Measurements from ENCODE around the gene LBR.

LBR gene

DNA sequence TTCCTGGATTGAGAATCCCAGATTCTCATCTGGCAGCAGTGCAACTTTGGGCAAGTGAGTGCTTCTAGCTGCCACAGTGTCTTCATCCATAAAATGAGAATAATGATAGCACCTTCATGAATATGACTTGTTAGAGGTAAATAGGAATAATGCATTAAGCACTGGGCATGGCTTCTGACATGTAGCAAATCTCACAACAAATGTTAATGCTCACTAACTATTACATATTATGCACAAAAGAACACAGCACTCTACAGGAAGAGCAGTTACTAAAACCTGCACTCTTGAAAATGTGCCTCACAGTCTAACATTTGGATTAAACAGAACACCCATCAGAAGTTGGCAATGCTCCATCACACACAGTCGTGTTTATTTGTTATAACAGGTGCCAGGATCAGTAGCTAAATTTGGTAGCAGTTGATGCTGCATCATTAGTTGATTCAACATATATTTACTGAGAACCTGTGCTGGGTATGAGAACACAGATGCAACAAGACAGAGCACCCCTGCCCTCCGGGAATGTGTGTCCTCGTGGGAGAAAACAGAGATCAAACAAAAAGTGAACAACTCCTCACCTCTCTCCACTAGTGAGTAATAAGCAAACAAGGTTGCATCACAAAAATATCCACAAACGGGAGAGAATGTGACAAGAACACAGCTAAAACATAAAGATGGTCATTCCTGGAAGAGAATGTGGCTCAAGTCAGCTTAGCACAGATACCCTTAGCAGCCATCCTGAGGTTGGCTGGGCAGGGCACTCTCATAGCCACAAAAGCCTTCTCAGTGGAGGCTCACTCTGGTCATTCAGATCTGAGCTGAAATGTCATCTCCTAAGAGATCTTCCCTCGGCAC lies 26.2 kb upstream of the LBR start:
- Histone ChIP-seq H3K27ac (ENCODE audit: low read depth, low read length) (no peak overlapping the region), H3K9me3 (ENCODE audit: control insufficient read depth in 5 of 5, low read length in 5 of 5) (no peaks in the 10 kb centered on the region)

DNA sequence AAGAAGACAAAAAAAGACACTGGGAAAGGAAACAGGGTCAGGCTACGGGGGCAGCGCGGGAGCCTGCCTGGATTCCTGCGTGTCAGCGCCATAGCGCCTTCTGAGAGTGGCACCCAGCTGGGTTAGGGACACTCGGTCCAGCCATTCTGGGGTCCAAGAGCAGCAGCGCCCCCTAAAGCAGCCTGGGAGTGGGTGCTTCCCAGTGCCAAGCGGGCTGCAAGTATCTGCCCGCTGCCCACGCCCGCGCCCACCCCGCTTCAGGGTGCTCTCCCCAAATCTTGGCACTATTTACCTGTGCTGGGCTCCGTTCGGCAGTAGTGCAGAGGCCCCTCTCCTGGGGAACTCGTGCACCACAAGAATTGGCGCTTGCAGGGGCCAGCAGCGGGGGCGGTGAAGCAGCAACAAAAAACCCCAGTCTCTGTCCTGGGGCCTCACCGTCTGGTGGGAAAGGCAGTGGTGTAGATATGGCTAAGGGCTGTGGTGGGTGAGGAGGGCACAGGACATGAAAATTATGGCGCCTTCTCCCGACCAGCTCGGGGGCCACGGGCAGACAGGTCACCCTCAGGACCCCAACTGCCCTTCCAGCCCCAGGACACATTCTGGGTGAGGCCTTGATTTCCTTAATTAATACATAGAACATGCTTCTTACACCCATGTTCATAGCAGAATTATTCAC lies 24.1 kb upstream of the LBR start:
- Histone ChIP-seq H3K27ac (ENCODE audit: low read depth, low read length) (no peak overlapping the region), H3K9me3 (ENCODE audit: control insufficient read depth in 5 of 5, low read length in 5 of 5) (no peaks in the 10 kb centered on the region), H3K4me3 (ENCODE audit: low read depth in 1 of 5, low read length in 5 of 5) (no peak overlapping the region), H3K9ac (ENCODE audit: low read length in 5 of 5) (no peak overlapping the region), H3K36me3 (ENCODE audit: control insufficient read depth in 5 of 5, insufficient read depth in 5 of 5, low read length in 5 of 5) (no peaks in the 10 kb centered on the region), H3K27me3 (ENCODE audit: control insufficient read depth in 5 of 5, insufficient read depth in 4 of 5, low read length in 5 of 5) (peaks cover 0 to 6% (median 0%) of the 10 kb centered on the region in 5 donors), H3K4me1 (ENCODE audit: control insufficient read depth in 5 of 5, insufficient read depth in 5 of 5, low read length in 5 of 5) (peaks cover 7 to 33% (median 22%) of the 10 kb centered on the region in 5 donors)

More for the DNA sequence above, 26.2 kb upstream of the LBR start:
- peaks cover 0 to 19% (median 5%) of the 10 kb centered on the region in 5 donors for H3K4me1 ChIP-seq (ENCODE audit: control insufficient read depth in 5 of 5, insufficient read depth in 5 of 5, low read length in 5 of 5)
- H3K4me3 ChIP-seq (ENCODE audit: low read depth in 1 of 5, low read length in 5 of 5), result no peak overlapping the region
- H3K27me3 ChIP-seq (ENCODE audit: control insufficient read depth in 5 of 5, insufficient read depth in 4 of 5, low read length in 5 of 5), result peaks cover 0 to 2% (median 0%) of the 10 kb centered on the region in 5 donors
- H3K36me3 ChIP-seq (ENCODE audit: control insufficient read depth in 5 of 5, insufficient read depth in 5 of 5, low read length in 5 of 5), result no peaks in the 10 kb centered on the region
- no peak overlapping the region for H3K9ac ChIP-seq (ENCODE audit: low read length in 5 of 5)

DNA sequence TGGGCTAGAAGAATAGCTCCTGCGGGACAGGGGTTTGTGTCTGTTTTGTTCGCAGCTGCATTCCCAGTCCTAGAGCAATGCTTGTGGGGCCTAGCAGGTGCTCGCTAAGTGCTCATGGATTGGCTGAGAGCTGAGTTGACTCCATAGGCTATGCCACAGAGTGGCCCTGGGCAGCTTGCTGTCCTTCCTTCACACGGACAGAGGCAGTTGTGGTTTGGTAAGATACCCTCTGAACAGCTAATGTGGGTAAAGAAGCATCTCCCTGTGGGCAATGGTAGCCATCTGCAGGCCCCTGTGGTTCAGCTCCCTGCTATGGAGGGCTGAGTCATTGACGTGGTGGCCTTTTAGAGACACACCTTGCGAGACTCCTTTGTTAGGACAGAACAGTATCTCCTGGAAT lies 23.5 kb upstream of the LBR start:
- no peak overlapping the region for H3K4me3 ChIP-seq (ENCODE audit: low read depth in 1 of 5, low read length in 5 of 5)
- H3K27me3 ChIP-seq (ENCODE audit: control insufficient read depth in 5 of 5, insufficient read depth in 4 of 5, low read length in 5 of 5), result peaks cover 0 to 6% (median 0%) of the 10 kb centered on the region in 5 donors
- H3K36me3 ChIP-seq (ENCODE audit: control insufficient read depth in 5 of 5, insufficient read depth in 5 of 5, low read length in 5 of 5), result no peaks in the 10 kb centered on the region
- H3K9me3 ChIP-seq (ENCODE audit: control insufficient read depth in 5 of 5, low read length in 5 of 5), result no peaks in the 10 kb centered on the region
- no peak overlapping the region for H3K9ac ChIP-seq (ENCODE audit: low read length in 5 of 5)
- peaks cover 7 to 39% (median 23%) of the 10 kb centered on the region in 5 donors for H3K4me1 ChIP-seq (ENCODE audit: control insufficient read depth in 5 of 5, insufficient read depth in 5 of 5, low read length in 5 of 5)
- no peak overlapping the region for H3K27ac ChIP-seq (ENCODE audit: low read depth, low read length)

DNA sequence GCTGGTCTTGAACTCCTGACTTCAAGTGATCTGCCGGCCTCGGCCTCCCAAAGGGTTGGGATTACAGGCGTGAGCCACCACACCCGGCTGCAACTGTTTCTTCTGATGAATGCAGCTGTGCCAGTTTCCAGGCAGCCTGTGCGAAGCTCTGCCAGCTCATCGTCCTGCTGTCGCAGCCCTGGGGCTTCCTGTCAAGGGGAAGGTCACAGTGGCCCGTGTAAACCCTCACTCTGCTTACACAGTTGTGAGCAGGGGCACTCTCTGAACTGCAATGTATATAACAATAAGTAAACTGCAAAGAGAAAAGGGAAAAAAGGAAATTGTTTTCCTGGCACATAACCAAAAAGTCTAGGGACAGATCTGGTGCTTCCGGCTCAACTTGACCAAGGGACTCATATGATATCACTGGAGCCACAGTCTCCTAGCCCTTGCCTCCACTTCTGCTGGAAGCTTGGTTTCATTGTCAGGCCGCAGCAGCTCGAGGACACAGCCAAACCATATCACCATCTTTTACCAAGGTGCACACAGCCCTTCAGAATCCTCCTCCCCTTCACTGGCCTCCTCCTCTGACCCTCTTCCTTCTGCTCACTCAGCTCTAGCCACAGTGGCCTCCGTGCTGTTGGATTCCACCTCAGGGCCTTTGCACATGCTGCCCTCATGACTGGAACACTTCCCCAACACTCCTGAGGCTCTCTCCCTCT lies 22.8 kb upstream of the LBR start:
- no peaks in the 10 kb centered on the region for H3K36me3 ChIP-seq (ENCODE audit: control insufficient read depth in 5 of 5, insufficient read depth in 5 of 5, low read length in 5 of 5)
- peak overlapping the region; percentile 46 for H3K27ac ChIP-seq (ENCODE audit: low read depth, low read length)
- peaks cover 0 to 6% (median 0%) of the 10 kb centered on the region in 5 donors for H3K27me3 ChIP-seq (ENCODE audit: control insufficient read depth in 5 of 5, insufficient read depth in 4 of 5, low read length in 5 of 5)
- no peak overlapping the region for H3K4me3 ChIP-seq (ENCODE audit: low read depth in 1 of 5, low read length in 5 of 5)
- peaks cover 11 to 46% (median 30%) of the 10 kb centered on the region in 5 donors for H3K4me1 ChIP-seq (ENCODE audit: control insufficient read depth in 5 of 5, insufficient read depth in 5 of 5, low read length in 5 of 5)
- no peaks in the 10 kb centered on the region for H3K9me3 ChIP-seq (ENCODE audit: control insufficient read depth in 5 of 5, low read length in 5 of 5)
- no peak overlapping the region for H3K9ac ChIP-seq (ENCODE audit: low read length in 5 of 5)

DNA sequence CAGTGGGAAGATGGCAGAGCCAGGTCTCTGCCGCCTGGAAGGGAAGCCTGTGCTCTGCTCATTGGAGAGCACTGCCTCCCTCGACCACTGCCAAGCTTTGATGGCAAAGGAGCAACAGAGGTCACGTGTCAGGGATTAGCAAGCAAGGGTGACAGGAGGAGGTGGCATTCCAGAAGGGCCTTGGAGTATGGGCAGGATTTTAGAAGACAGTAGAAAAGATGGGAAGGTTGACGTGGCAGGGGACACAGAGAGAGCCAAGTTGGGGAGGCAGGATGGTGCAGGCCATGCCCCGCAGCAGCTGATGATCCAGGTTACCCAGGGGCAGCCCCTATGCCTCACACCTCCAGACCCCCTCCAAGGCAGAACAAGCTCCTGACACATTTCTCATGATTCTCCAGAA lies 21.9 kb upstream of the LBR start:
- Histone ChIP-seq H3K9ac (ENCODE audit: low read length in 5 of 5) (no peak overlapping the region), H3K36me3 (ENCODE audit: control insufficient read depth in 5 of 5, insufficient read depth in 5 of 5, low read length in 5 of 5) (no peaks in the 10 kb centered on the region), H3K4me3 (ENCODE audit: low read depth in 1 of 5, low read length in 5 of 5) (no peak overlapping the region), H3K4me1 (ENCODE audit: control insufficient read depth in 5 of 5, insufficient read depth in 5 of 5, low read length in 5 of 5) (peaks cover 15 to 55% (median 39%) of the 10 kb centered on the region in 5 donors), H3K27ac (ENCODE audit: low read depth, low read length) (no peak overlapping the region), H3K27me3 (ENCODE audit: control insufficient read depth in 5 of 5, insufficient read depth in 4 of 5, low read length in 5 of 5) (peaks cover 0 to 6% (median 0%) of the 10 kb centered on the region in 5 donors), H3K9me3 (ENCODE audit: control insufficient read depth in 5 of 5, low read length in 5 of 5) (no peaks in the 10 kb centered on the region)

DNA sequence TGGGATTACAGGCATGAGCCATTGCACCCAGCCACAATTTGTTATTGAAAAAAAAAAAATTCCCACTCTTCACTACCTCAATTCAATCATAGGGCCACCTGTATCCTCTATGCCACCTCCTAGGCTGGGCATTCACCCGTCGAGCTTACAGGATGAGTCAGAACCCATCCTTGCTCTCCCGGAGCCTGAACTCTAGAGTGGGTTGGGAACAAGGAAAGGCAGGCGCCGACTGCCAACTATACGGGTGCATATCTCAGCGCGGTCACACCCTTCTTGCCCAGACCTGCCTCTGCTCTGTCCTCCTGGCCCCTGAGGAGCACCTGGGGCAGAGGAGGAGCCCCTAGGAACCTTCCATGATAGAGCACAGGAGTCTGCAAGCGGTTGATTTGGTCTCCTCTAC lies 21.4 kb upstream of the LBR start:
- Histone ChIP-seq H3K9me3 (ENCODE audit: control insufficient read depth in 5 of 5, low read length in 5 of 5) (no peaks in the 10 kb centered on the region), H3K36me3 (ENCODE audit: control insufficient read depth in 5 of 5, insufficient read depth in 5 of 5, low read length in 5 of 5) (no peaks in the 10 kb centered on the region), H3K27ac (ENCODE audit: low read depth, low read length) (no peak overlapping the region), H3K4me3 (ENCODE audit: low read depth in 1 of 5, low read length in 5 of 5) (no peak overlapping the region), H3K4me1 (ENCODE audit: control insufficient read depth in 5 of 5, insufficient read depth in 5 of 5, low read length in 5 of 5) (peaks cover 17 to 59% (median 41%) of the 10 kb centered on the region in 5 donors), H3K9ac (ENCODE audit: low read length in 5 of 5) (no peak overlapping the region), H3K27me3 (ENCODE audit: control insufficient read depth in 5 of 5, insufficient read depth in 4 of 5, low read length in 5 of 5) (peaks cover 0 to 6% (median 0%) of the 10 kb centered on the region in 5 donors)

DNA sequence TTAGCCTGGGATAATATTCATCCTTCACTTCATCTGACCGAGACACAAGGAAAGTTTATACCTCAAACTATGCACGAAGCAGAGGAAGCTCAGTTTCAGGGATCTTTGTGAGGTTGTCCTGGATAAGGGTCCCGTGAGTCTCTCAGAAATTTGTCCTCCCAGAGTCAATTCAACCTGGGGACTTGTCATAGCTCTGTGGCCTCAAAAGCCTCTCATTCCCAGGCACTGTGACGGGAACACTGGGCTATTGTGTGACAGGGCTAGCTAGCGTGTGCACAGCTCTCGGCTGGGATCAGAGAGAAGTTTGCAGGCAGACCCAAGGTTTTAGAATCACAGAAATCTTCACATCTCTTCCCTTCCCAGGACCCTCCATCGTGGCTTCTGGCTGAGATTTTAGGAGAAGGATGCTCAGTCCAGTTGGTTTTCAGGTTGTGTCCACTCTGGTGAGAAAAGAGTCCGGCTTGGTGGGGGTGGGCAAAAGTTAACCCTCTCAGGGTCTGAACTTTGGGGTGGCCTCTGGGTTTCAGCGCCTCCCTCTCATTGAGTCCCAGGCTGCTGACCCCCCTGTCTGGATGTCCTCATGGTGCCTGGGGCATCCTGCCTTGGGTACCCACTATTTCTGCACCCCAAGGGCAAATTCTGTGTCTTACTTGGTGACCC lies 20.4 kb upstream of the LBR start:
- peaks cover 0 to 6% (median 0%) of the 10 kb centered on the region in 5 donors for H3K27me3 ChIP-seq (ENCODE audit: control insufficient read depth in 5 of 5, insufficient read depth in 4 of 5, low read length in 5 of 5)
- no peak overlapping the region for H3K27ac ChIP-seq (ENCODE audit: low read depth, low read length)
- H3K9ac ChIP-seq (ENCODE audit: low read length in 5 of 5), result peak overlapping the region in 2 of 5 donors; percentile 5 to 12
- no peaks in the 10 kb centered on the region for H3K9me3 ChIP-seq (ENCODE audit: control insufficient read depth in 5 of 5, low read length in 5 of 5)
- peak overlapping the region in 1 of 5 donors; percentile 0 for H3K4me3 ChIP-seq (ENCODE audit: low read depth in 1 of 5, low read length in 5 of 5)
- peaks cover 17 to 67% (median 48%) of the 10 kb centered on the region in 5 donors for H3K4me1 ChIP-seq (ENCODE audit: control insufficient read depth in 5 of 5, insufficient read depth in 5 of 5, low read length in 5 of 5)
- no peaks in the 10 kb centered on the region for H3K36me3 ChIP-seq (ENCODE audit: control insufficient read depth in 5 of 5, insufficient read depth in 5 of 5, low read length in 5 of 5)

DNA sequence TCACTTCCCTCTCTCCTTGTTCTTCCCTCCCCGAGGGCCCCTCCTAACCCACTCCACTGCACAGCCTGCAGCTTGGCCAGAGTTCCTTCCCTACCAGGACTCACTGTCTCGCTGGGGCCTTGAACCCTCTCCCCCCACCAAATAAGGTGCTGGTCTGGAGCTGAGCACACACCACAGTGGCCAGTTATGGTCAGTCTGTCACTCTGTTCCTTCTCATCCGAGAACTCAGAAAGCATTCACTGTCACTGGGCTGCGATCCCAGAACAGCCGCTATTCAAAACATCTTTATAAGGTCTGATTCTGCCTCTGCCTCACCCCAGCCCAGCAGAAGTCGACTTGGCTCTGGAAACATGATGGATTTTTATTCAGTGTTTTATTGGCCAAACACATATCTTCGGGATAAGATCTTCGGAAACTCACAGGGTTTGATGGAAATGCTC lies 19.8 kb upstream of the LBR start:
- Histone ChIP-seq H3K4me3 (ENCODE audit: low read depth in 1 of 5, low read length in 5 of 5) (peak overlapping the region in 2 of 5 donors; percentile 0 to 16), H3K27me3 (ENCODE audit: control insufficient read depth in 5 of 5, insufficient read depth in 4 of 5, low read length in 5 of 5) (peaks cover 0 to 6% (median 0%) of the 10 kb centered on the region in 5 donors), H3K9ac (ENCODE audit: low read length in 5 of 5) (peak overlapping the region in 2 of 5 donors; percentile 5 to 12), H3K36me3 (ENCODE audit: control insufficient read depth in 5 of 5, insufficient read depth in 5 of 5, low read length in 5 of 5) (no peaks in the 10 kb centered on the region), H3K27ac (ENCODE audit: low read depth, low read length) (no peak overlapping the region), H3K9me3 (ENCODE audit: control insufficient read depth in 5 of 5, low read length in 5 of 5) (no peaks in the 10 kb centered on the region), H3K4me1 (ENCODE audit: control insufficient read depth in 5 of 5, insufficient read depth in 5 of 5, low read length in 5 of 5) (peaks cover 18 to 72% (median 50%) of the 10 kb centered on the region in 5 donors)

DNA sequence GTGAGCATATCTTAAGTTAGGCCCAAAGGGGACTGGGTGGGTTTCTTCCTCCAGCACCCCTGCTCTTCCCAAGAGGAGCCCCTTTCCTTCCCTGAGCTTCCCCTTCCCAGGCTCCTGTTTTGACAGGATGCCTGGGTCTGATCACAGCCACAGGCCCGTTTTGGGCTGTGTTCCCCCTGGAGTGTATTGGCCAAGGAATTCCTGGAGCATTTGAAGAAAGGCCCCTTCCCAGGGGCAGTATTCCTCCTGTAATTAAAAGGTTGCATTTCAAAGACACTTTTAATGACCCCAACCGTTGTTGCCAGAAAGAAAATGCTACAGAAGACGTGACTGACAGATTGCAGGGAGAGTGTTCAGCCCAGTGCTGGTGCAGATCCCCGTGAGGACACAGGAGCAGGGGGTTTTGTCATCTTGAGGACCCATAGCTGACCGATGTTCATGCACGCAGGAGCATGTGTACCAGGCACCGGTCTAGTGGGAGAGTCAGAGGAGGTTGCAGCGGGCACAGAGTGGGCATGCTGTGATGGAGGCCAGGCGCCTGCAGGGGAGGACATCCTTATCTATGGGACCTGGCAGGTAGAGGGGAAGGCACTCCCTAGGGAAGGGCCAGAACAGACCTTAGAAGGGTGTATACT lies 19.3 kb upstream of the LBR start:
- H3K9ac ChIP-seq (ENCODE audit: low read length in 5 of 5), result no peak overlapping the region
- peaks cover 18 to 75% (median 50%) of the 10 kb centered on the region in 5 donors for H3K4me1 ChIP-seq (ENCODE audit: control insufficient read depth in 5 of 5, insufficient read depth in 5 of 5, low read length in 5 of 5)
- no peaks in the 10 kb centered on the region for H3K9me3 ChIP-seq (ENCODE audit: control insufficient read depth in 5 of 5, low read length in 5 of 5)

More for the DNA sequence above, 19.3 kb upstream of the LBR start:
- Histone ChIP-seq H3K4me3 (ENCODE audit: low read depth in 1 of 5, low read length in 5 of 5) (no peak overlapping the region), H3K27ac (ENCODE audit: low read depth, low read length) (peak overlapping the region; percentile 71), H3K27me3 (ENCODE audit: control insufficient read depth in 5 of 5, insufficient read depth in 4 of 5, low read length in 5 of 5) (peaks cover 0 to 6% (median 0%) of the 10 kb centered on the region in 5 donors), H3K36me3 (ENCODE audit: control insufficient read depth in 5 of 5, insufficient read depth in 5 of 5, low read length in 5 of 5) (no peaks in the 10 kb centered on the region)
